Measurements from ENCODE around the gene POLR2H. TPM values are rescaled to one million over a fixed set of nuclear protein-coding genes. Genes with fewer than 3 reads are reported as not detected.
"Not testable (repeated sequence)": the region's sequence is repeated elsewhere in the genome, so short reads cannot be mapped to it uniquely, and the experiment has no call there.

The POLR2H gene
- total and polyA plus RNA-seq, 4 experiments from 2014 or later: 56.6 to 66.1 (median 60.1) TPM

DNA sequence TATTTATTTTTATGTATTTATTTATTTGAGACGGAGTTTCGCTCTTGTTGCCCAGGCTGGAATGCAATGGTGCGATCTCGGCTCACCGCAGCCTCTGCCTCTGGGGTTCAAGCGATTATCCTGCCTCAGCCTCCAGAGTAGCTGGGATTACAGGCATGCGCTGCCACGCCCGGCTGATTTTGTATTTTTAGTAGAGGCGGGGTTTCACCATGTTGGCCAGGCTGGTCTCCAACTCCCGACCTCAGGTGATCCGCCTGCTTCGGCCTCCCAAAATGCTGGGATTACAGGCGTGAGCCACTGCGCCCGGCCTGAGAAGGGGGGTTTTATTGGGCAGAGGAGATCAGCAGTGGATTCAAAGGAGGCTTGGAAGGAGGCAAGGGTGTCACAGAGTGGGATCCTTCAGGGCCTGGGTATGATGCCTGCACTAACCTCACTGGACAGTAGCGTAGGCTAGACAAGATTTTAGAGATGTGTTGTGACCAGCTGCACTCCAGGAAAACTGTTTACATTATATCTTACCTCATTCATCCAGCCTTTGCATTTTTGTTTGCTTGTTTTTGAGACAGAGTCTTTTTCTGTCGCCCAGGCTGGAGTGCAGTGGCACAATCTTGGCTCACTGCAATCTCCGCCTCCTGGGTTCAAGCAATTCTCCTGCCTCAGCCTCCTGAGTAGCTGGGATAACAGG is 21.9 kb upstream of the POLR2H start:
- DNase-seq; H3K4me3 ChIP-seq (ENCODE audit: low read length in 2 of 2); H3K9me3 Mint-ChIP-seq; H3K4me3 Mint-ChIP-seq; intact Hi-C loops (cut with micrococcal nuclease); H3K9me3 ChIP-seq (ENCODE audit: control insufficient read depth in 1 of 2, low read length in 2 of 2); H3K27ac ChIP-seq (ENCODE audit: low read depth, low read length); H3K36me3 ChIP-seq (ENCODE audit: insufficient read depth, low read length); H3K27ac Mint-ChIP-seq; H3K27me3 Mint-ChIP-seq; H3K27me3 ChIP-seq (ENCODE audit: insufficient read depth, low read length): not testable (repeated sequence)
- ChIA-PET POLR2A (ENCODE audit: partially characterized antibody) (interaction anchor here (1.0 kb wide), 1 partner anchor 23 kb away, joined by 3 read pairs; no protein-coding TSS in a partner anchor), CTCF (ENCODE audit: partially characterized antibody) (interaction anchor here (1.0 kb wide), 1 partner anchor 37 kb away, joined by 3 read pairs; no protein-coding TSS in a partner anchor)
- Mint-ChIP-seq H3K36me3 (peaks cover 5 to 16% of the 10 kb centered on the region in 2 donors), H3K4me1 (peaks cover 16 to 43% (median 26%) of the 10 kb centered on the region in 4 donors)
- peaks cover 20% of the 10 kb centered on the region for H3K4me1 ChIP-seq (ENCODE audit: insufficient read depth, low read length)

DNA sequence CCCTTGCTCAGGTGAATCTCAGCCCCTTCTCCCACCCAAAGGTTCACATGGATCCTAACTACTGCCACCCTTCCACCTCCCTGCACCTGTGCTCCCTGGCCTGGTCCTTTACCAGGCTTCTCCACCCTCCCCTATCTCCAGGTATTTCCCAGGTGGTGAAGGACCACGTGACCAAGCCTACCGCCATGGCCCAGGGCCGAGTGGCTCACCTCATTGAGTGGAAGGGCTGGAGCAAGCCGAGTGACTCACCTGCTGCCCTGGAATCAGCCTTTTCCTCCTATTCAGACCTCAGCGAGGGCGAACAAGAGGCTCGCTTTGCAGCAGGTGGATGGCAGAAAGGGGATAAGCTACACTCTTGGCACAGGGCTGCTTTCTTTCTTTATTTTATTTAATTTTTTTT is 19.6 kb upstream of the POLR2H start:
- no peak for DNase-seq
- H3K4me1 ChIP-seq (ENCODE audit: insufficient read depth, low read length): peaks cover 6% of the 10 kb centered on the region
- H3K27ac ChIP-seq (ENCODE audit: low read depth, low read length): no peak overlapping the region
- H3K27me3 Mint-ChIP-seq: no peaks in the 10 kb centered on the region
- H3K9me3 ChIP-seq (ENCODE audit: control insufficient read depth in 1 of 2, low read length in 2 of 2): no peaks in the 10 kb centered on the region
- H3K36me3 ChIP-seq (ENCODE audit: insufficient read depth, low read length): peaks cover 3% of the 10 kb centered on the region
- H3K27me3 ChIP-seq (ENCODE audit: insufficient read depth, low read length): no peaks in the 10 kb centered on the region
- H3K27ac Mint-ChIP-seq: peak overlapping the region in 2 of 7 donors; percentile 72 to 76
- no peak overlapping the region for H3K4me3 Mint-ChIP-seq
- peaks cover 4 to 13% of the 10 kb centered on the region in 2 donors for H3K36me3 Mint-ChIP-seq
- peaks cover 9 to 30% (median 17%) of the 10 kb centered on the region in 4 donors for H3K4me1 Mint-ChIP-seq
- POLR2A ChIA-PET (ENCODE audit: partially characterized antibody): no interaction called here
- H3K4me3 ChIP-seq (ENCODE audit: low read length in 2 of 2): no peak overlapping the region
- CTCF ChIA-PET (ENCODE audit: partially characterized antibody): no interaction called here
- no peaks in the 10 kb centered on the region for H3K9me3 Mint-ChIP-seq
- intact Hi-C loops (cut with micrococcal nuclease): no loop called here

DNA sequence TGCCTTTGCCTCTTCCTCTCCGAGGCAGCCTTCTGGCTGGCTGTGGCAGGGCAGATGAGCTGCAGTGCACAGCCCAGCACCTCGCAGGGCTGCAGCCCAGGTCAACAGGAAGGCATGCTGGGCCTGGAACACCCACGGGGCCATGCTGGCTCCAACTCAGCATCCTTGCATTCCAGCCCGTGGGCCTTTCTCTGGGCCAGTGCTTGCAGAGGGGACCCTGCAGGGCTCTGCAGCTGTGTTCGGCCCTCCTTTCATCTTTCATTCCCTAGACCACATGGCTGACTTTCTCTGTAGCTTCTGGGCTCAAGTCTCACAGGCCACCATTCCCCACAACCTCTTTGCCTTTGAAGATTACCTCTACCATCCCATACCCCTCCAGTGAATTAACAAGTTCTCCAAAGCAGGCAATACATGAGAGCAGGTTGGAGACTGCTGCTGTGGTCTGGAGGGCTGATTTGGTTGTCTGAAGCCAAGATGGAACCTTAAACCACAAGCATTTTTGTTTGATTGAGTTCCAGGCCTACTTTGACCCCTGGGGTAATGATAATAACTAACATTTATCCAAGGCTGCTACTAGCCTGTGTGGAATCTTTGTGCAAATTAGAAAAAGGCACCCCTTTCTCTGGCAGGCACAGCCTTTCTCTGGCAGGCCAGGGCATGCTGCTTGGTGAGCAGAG is 18.2 kb upstream of the POLR2H start:
- Mint-ChIP-seq H3K9me3 (no peaks in the 10 kb centered on the region), H3K36me3 (peaks cover 4 to 13% of the 10 kb centered on the region in 2 donors), H3K4me1 (peaks cover 1 to 16% (median 3%) of the 10 kb centered on the region in 4 donors), H3K4me3 (no peak overlapping the region), H3K27me3 (no peaks in the 10 kb centered on the region), H3K27ac (peak overlapping the region in 1 of 7 donors; percentile 35)
- H3K27ac ChIP-seq (ENCODE audit: low read depth, low read length): no peak overlapping the region
- no peaks in the 10 kb centered on the region for H3K4me1 ChIP-seq (ENCODE audit: insufficient read depth, low read length)
- intact Hi-C loops (cut with micrococcal nuclease): no loop called here
- ChIA-PET POLR2A (ENCODE audit: partially characterized antibody) (no interaction called here), CTCF (ENCODE audit: partially characterized antibody) (no interaction called here)
- no peaks in the 10 kb centered on the region for H3K27me3 ChIP-seq (ENCODE audit: insufficient read depth, low read length)
- H3K4me3 ChIP-seq (ENCODE audit: low read length in 2 of 2): no peak overlapping the region
- H3K36me3 ChIP-seq (ENCODE audit: insufficient read depth, low read length): peaks cover 3% of the 10 kb centered on the region
- no peak for DNase-seq
- no peaks in the 10 kb centered on the region for H3K9me3 ChIP-seq (ENCODE audit: control insufficient read depth in 1 of 2, low read length in 2 of 2)

DNA sequence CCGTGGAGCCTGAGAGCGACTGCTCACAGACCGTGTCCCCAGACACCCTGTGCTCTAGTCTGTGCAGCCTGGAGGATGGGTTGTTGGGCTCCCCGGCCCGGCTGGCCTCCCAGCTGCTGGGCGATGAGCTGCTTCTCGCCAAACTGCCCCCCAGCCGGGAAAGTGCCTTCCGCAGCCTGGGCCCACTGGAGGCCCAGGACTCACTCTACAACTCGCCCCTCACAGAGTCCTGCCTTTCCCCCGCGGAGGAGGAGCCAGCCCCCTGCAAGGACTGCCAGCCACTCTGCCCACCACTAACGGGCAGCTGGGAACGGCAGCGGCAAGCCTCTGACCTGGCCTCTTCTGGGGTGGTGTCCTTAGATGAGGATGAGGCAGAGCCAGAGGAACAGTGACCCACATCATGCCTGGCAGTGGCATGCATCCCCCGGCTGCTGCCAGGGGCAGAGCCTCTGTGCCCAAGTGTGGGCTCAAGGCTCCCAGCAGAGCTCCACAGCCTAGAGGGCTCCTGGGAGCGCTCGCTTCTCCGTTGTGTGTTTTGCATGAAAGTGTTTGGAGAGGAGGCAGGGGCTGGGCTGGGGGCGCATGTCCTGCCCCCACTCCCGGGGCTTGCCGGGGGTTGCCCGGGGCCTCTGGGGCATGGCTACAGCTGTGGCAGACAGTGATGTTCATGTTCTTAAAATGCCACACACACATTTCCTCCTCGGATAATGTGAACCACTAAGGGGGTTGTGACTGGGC is 16.8 kb upstream of the POLR2H start:
- no peaks in the 10 kb centered on the region for H3K9me3 ChIP-seq (ENCODE audit: control insufficient read depth in 1 of 2, low read length in 2 of 2)
- Mint-ChIP-seq H3K4me1 (peaks cover 0 to 16% (median under 1%) of the 10 kb centered on the region in 4 donors), H3K4me3 (no peak overlapping the region), H3K36me3 (peaks cover 4 to 13% of the 10 kb centered on the region in 2 donors), H3K9me3 (no peaks in the 10 kb centered on the region), H3K27me3 (no peaks in the 10 kb centered on the region), H3K27ac (no peak overlapping the region)
- no peak overlapping the region for H3K4me3 ChIP-seq (ENCODE audit: low read length in 2 of 2)
- intact Hi-C loops (cut with micrococcal nuclease): no loop called here
- peaks cover 3% of the 10 kb centered on the region for H3K36me3 ChIP-seq (ENCODE audit: insufficient read depth, low read length)
- no peak for DNase-seq
- H3K27me3 ChIP-seq (ENCODE audit: insufficient read depth, low read length): no peaks in the 10 kb centered on the region
- H3K4me1 ChIP-seq (ENCODE audit: insufficient read depth, low read length): no peaks in the 10 kb centered on the region
- CTCF ChIA-PET (ENCODE audit: partially characterized antibody): no interaction called here
- POLR2A ChIA-PET (ENCODE audit: partially characterized antibody): no interaction called here
- H3K27ac ChIP-seq (ENCODE audit: low read depth, low read length): no peak overlapping the region

- Mint-ChIP-seq H3K9me3 (no peaks in the 10 kb centered on the region), H3K36me3 (peaks cover 4 to 13% of the 10 kb centered on the region in 2 donors), H3K27me3 (no peaks in the 10 kb centered on the region), H3K27ac (peak overlapping the region in 1 of 7 donors; percentile 2), H3K4me1 (peaks cover 0 to 15% (median under 1%) of the 10 kb centered on the region in 4 donors), H3K4me3 (no peak overlapping the region)
- ChIA-PET POLR2A (ENCODE audit: partially characterized antibody) (no interaction called here), CTCF (ENCODE audit: partially characterized antibody) (no interaction called here)
- H3K27ac ChIP-seq (ENCODE audit: low read depth, low read length): no peak overlapping the region
- intact Hi-C loops (cut with micrococcal nuclease): no loop called here
- DNase-seq: no peak
- no peaks in the 10 kb centered on the region for H3K9me3 ChIP-seq (ENCODE audit: control insufficient read depth in 1 of 2, low read length in 2 of 2)
- H3K4me3 ChIP-seq (ENCODE audit: low read length in 2 of 2): no peak overlapping the region
- no peaks in the 10 kb centered on the region for H3K27me3 ChIP-seq (ENCODE audit: insufficient read depth, low read length)
- peaks cover 3% of the 10 kb centered on the region for H3K36me3 ChIP-seq (ENCODE audit: insufficient read depth, low read length)
- H3K4me1 ChIP-seq (ENCODE audit: insufficient read depth, low read length): no peaks in the 10 kb centered on the region
Measured at GRCh38 chr3:184345317-184346144, 16.0 kb upstream of the POLR2H start.

- no peak overlapping the region for H3K27ac Mint-ChIP-seq
- intact Hi-C loops (cut with micrococcal nuclease): no loop called here
- H3K9me3 Mint-ChIP-seq: no peaks in the 10 kb centered on the region
Measured at GRCh38 chr3:184346480-184347190, 14.9 kb upstream of the POLR2H start.

More at GRCh38 chr3:184346480-184347190, 14.9 kb upstream of the POLR2H start:
- Mint-ChIP-seq H3K4me1 (peaks cover 0 to 4% (median 0%) of the 10 kb centered on the region in 4 donors), H3K27me3 (no peaks in the 10 kb centered on the region), H3K36me3 (peaks cover 4 to 11% of the 10 kb centered on the region in 2 donors), H3K4me3 (no peak overlapping the region)
- POLR2A ChIA-PET (ENCODE audit: partially characterized antibody): no interaction called here
- no peaks in the 10 kb centered on the region for H3K9me3 ChIP-seq (ENCODE audit: control insufficient read depth in 1 of 2, low read length in 2 of 2)
- no peak overlapping the region for H3K4me3 ChIP-seq (ENCODE audit: low read length in 2 of 2)
- CTCF ChIA-PET (ENCODE audit: partially characterized antibody): no interaction called here
- H3K36me3 ChIP-seq (ENCODE audit: insufficient read depth, low read length): peaks cover 3% of the 10 kb centered on the region
- H3K4me1 ChIP-seq (ENCODE audit: insufficient read depth, low read length): no peaks in the 10 kb centered on the region
- DNase-seq: no peak
- H3K27ac ChIP-seq (ENCODE audit: low read depth, low read length): no peak overlapping the region
- no peaks in the 10 kb centered on the region for H3K27me3 ChIP-seq (ENCODE audit: insufficient read depth, low read length)
